Ovary (tissue), 3 donors: Measurements from ENCODE around the gene MRPL4.

ENCODE experiments used
- CTCF ChIP-seq, 3 donors: fragments of 450-650 bp in 2 of 3; fragments of 200-600 bp in 1 of 3; IDR thresholded peaks; one replicate each; pipeline versions ENCODE4 v1.5.1 to v1.8.0; 2016 to 2022; ENCODE audit warnings: antibody characterized with exemption in 3 of 3, mild to moderate bottlenecking in 1 of 3
- EP300 ChIP-seq: sonication (generic); formaldehyde crosslinking; IDR thresholded peaks from one replicate; pipeline ENCODE4 v1.6.1; 2017; ENCODE audit warnings: antibody characterized with exemption
- POLR2A ChIP-seq: fragments of 450-650 bp; IDR thresholded peaks from one replicate; pipeline ENCODE4 v1.6.1; 2017; ENCODE audit warnings: antibody characterized with exemption, mild to moderate bottlenecking, moderate library complexity
- donor health status: DM: no; HTN: no; CAD: no.

- no peak for TF ChIP-seq CTCF (IDR thresholded peaks at IDR 0.05)
- no peak for TF ChIP-seq POLR2A
- TF ChIP-seq EP300: no peak
These were observed 37.3 kb downstream of the MRPL4 start for GRCh38 chr19:10289167-10289835.
